Activated gamma-delta T cell (primary cell): ENCODE results near the gene RALGAPA2.

Experiments used
- DNase-seq: peaks from one replicate; lab custom pipeline; 2025; lab: John Stamatoyannopoulos, UW

RALGAPA2 gene

GRCh38 chr20:20404633-20405032 lies 307.8 kb downstream of the RALGAPA2 start:
- no peak for DNase-seq

GRCh38 chr20:20401991-20402390 lies 310.5 kb downstream of the RALGAPA2 start:
- DNase-seq = no peak

- no peak for DNase-seq
Measured at GRCh38 chr20:20399531-20400500, 312.6 kb downstream of the RALGAPA2 start.

GRCh38 chr20:20398123-20398522 lies 314.3 kb downstream of the RALGAPA2 start:
- no peak for DNase-seq

- DNase-seq = no peak
Measured at GRCh38 chr20:20396794-20397193, 315.6 kb downstream of the RALGAPA2 start.

- no peak for DNase-seq
Measured at GRCh38 chr20:20395903-20396568, 316.4 kb downstream of the RALGAPA2 start.

GRCh38 chr20:20395087-20395486 lies 317.4 kb downstream of the RALGAPA2 start:
- DNase-seq = no peak

- DNase-seq = no peak
Measured at GRCh38 chr20:20393207-20394120, 319.0 kb downstream of the RALGAPA2 start.

- no peak for DNase-seq
Measured at GRCh38 chr20:20391766-20392165, 320.7 kb downstream of the RALGAPA2 start.

GRCh38 chr20:20391115-20391514 lies 321.3 kb downstream of the RALGAPA2 start:
- no peak for DNase-seq

- DNase-seq = no peak
Measured at GRCh38 chr20:20390393-20390792, 322.1 kb downstream of the RALGAPA2 start.

- no peak for DNase-seq
Measured at GRCh38 chr20:20386192-20386591, 326.3 kb downstream of the RALGAPA2 start.

GRCh38 chr20:20375862-20376261 lies 336.6 kb downstream of the RALGAPA2 start:
- no peak for DNase-seq

GRCh38 chr20:20373091-20373571 lies 339.3 kb downstream of the RALGAPA2 start:
- DNase-seq = no peak

- DNase-seq = no peak
Measured at GRCh38 chr20:20371681-20372080, 340.8 kb downstream of the RALGAPA2 start.

GRCh38 chr20:20371083-20371482 lies 341.4 kb downstream of the RALGAPA2 start:
- no peak for DNase-seq

- DNase-seq = no peak
Measured at GRCh38 chr20:20370094-20370575, 342.3 kb downstream of the RALGAPA2 start.

GRCh38 chr20:20369250-20370093 lies 343.0 kb downstream of the RALGAPA2 start:
- DNase-seq = no peak

- DNase-seq = no peak
Measured at GRCh38 chr20:20368418-20369249, 343.8 kb downstream of the RALGAPA2 start.
